D341Med (cell line): ENCODE data around the gene TRIM10.
A peak's percentile ranks its signal among the peaks of the same experiment; 100 is the strongest.
"Not testable (repeated sequence)": the region's sequence is repeated elsewhere in the genome, so short reads cannot be mapped to it uniquely, and the experiment has no call there.

Experiments
- DNase-seq: peaks from one replicate; pipeline ENCODE4 v3.0.0; 2012; ENCODE audit warnings: low spot score

The TRIM10 gene

GRCh38 chr6:30172681-30173080 lies 11.7 kb upstream of the TRIM10 start:
- DNase-seq, result no peak

- no peak for DNase-seq
These were observed 10.9 kb upstream of the TRIM10 start for GRCh38 chr6:30171677-30172471.

GRCh38 chr6:30169658-30170614 lies 8.9 kb upstream of the TRIM10 start:
- DNase-seq, result peak; percentile 62

GRCh38 chr6:30168741-30169140 lies 7.7 kb upstream of the TRIM10 start:
- DNase-seq, result no peak

- DNase-seq, result no peak
These were observed 6.1 kb upstream of the TRIM10 start for GRCh38 chr6:30167101-30167500.

- DNase-seq, result not testable (repeated sequence)
These were observed 4.2 kb upstream of the TRIM10 start for GRCh38 chr6:30165238-30165637.

GRCh38 chr6:30164714-30165113 lies 3.7 kb upstream of the TRIM10 start:
- DNase-seq, result no peak

- no peak for DNase-seq
These were observed 3.1 kb upstream of the TRIM10 start for GRCh38 chr6:30163918-30164654.

- DNase-seq, result no peak
These were observed 2.3 kb upstream of the TRIM10 start, which contains the start of gene TRIM15 for GRCh38 chr6:30163090-30163917. Gene TRIM15, plus strand, starts transcription at chr6:30163546. Its CDS starts 139 bp downstream, at chr6:30163685.

GRCh38 chr6:30162265-30163089 lies 1.5 kb upstream of the TRIM10 start:
- no peak for DNase-seq

- DNase-seq, result no peak
These were observed 815 bp downstream of the TRIM10 start for GRCh38 chr6:30160008-30160784.

- no peak for DNase-seq
These were observed 2.5 kb downstream of the TRIM10 start for GRCh38 chr6:30158475-30159040.

GRCh38 chr6:30157999-30158398 lies 3.0 kb downstream of the TRIM10 start:
- DNase-seq, result no peak

GRCh38 chr6:30157581-30157980 lies 3.4 kb downstream of the TRIM10 start:
- no peak for DNase-seq

- DNase-seq, result no peak
These were observed 4.2 kb downstream of the TRIM10 start for GRCh38 chr6:30156774-30157173.

- DNase-seq, result no peak
These were observed 4.8 kb downstream of the TRIM10 start for GRCh38 chr6:30156262-30156599.

GRCh38 chr6:30155520-30156261 lies 5.3 kb downstream of the TRIM10 start:
- no peak for DNase-seq

- no peak for DNase-seq
These were observed 6.1 kb downstream of the TRIM10 start for GRCh38 chr6:30154709-30155519.
